GM23338 (cell line): ENCODE measurements around the gene TAF4.

Experiments used
- CTCF ChIP-seq, 2 experiments: fragments of 200-600 bp in 1 of 2; sonication (generic) in 1 of 2; conservative IDR thresholded peaks; 2 replicates each; pipeline versions ENCODE4 v1.5.1 to v1.6.1; 2016 to 2017; ENCODE audit warnings: antibody characterized with exemption in 2 of 2, low read depth in 2 of 2, mild to moderate bottlenecking in 2 of 2, moderate library complexity in 1 of 2
- ETS1 ChIP-seq: IDR thresholded peaks from 2 replicates; pipeline ENCODE4 v1.6.1; 2016; ENCODE audit warnings: antibody characterized with exemption
- EZH2 ChIP-seq: fragments of 200-600 bp; sonication (generic); IDR thresholded peaks from one replicate; pipeline ENCODE4 v1.8.0; 2017; ENCODE audit warnings: antibody characterized with exemption, mild to moderate bottlenecking, low read depth; ENCODE audit not compliant: unreplicated experiment
- EZH2phosphoT487 ChIP-seq: fragments of 200-600 bp; sonication (generic); IDR thresholded peaks from one replicate; pipeline ENCODE4 v1.8.1; 2018; ENCODE audit warnings: antibody characterized with exemption; ENCODE audit not compliant: unreplicated experiment
- JUNB ChIP-seq: IDR thresholded peaks from one replicate; pipeline ENCODE4 v1.6.1; 2016; ENCODE audit warnings: antibody characterized with exemption; ENCODE audit not compliant: unreplicated experiment
- NANOG ChIP-seq: IDR thresholded peaks from 2 replicates; pipeline ENCODE4 v1.6.1; 2016; ENCODE audit warnings: antibody characterized with exemption, borderline replicate concordance
- POLR2AphosphoS5 ChIP-seq: IDR thresholded peaks from 2 replicates; pipeline ENCODE4 v1.6.1; 2016; ENCODE audit warnings: antibody characterized with exemption, low read depth
- REST ChIP-seq: IDR thresholded peaks from one replicate; pipeline ENCODE4 v1.6.1; 2018; ENCODE audit warnings: antibody characterized with exemption; ENCODE audit not compliant: unreplicated experiment
- ZNF331 ChIP-seq: fragments of 250-450 bp; sonication (Bioruptor Pico); IDR thresholded peaks from 2 replicates; pipeline ENCODE4 v1.5.0; 2020; ENCODE audit warnings: low read depth, mild to moderate bottlenecking, moderate library complexity

GRCh38 chr20:61980647-61981583 lies 84.8 kb downstream of the TAF4 start:
- TF ChIP-seq ETS1 (no peak), REST (no peak), CTCF (conservative IDR thresholded peaks at IDR 0.05; ENCODE audit: low read depth in 2 of 2) (peak; percentile 26 to 59; a peak in 3 of 4 replicates), POLR2AphosphoS5 (no peak), EZH2 (no peak), NANOG (no peak), ZNF331 (no peak), EZH2phosphoT487 (no peak), JUNB (no peak)
